Tibial nerve (tissue), 4 donors: Measurements from ENCODE around the gene APEH. TPM values are rescaled to one million over a fixed set of nuclear protein-coding genes. Genes with fewer than 3 reads are reported as not detected.

Experiments used
- DNase-seq, 2 donors: peaks; one replicate each; pipeline ENCODE4 v3.0.0-alpha.2; 2019; ENCODE audit warnings: low spot score in 2 of 2
- H3K27ac ChIP-seq, 4 donors: fragments of 200-600 bp; sonication (generic) in 3 of 4; one replicate each; pipeline ENCODE4 v1.5.1; 2017 to 2019; ENCODE audit warnings: mild to moderate bottlenecking in 1 of 4
- H3K27me3 ChIP-seq, 2 donors: fragments of 200-600 bp; sonication (generic) in 1 of 2; one replicate each; pipeline versions ENCODE4 v1.5.1 to v1.6.0; 2017 to 2019
- H3K36me3 ChIP-seq, 3 donors: fragments of 200-600 bp; sonication (generic); one replicate each; pipeline ENCODE4 v1.5.1; 2018 to 2019
- H3K4me1 ChIP-seq, 4 donors: fragments of 200-600 bp; sonication (generic) in 3 of 4; one replicate each; pipeline ENCODE4 v1.5.1; 2017 to 2019
- H3K4me3 ChIP-seq, 4 donors: fragments of 200-600 bp; sonication (generic) in 3 of 4; one replicate each; pipeline ENCODE4 v1.5.1; 2017 to 2019; ENCODE audit warnings: mild to moderate bottlenecking in 1 of 4, moderate library complexity in 1 of 4
- H3K9me3 ChIP-seq, 4 donors: fragments of 200-600 bp; sonication (generic) in 3 of 4; one replicate each; pipeline ENCODE4 v1.5.1; 2017 to 2019
- EP300 ChIP-seq, 2 donors: sonication (generic); formaldehyde crosslinking; IDR thresholded peaks; one replicate each; pipeline ENCODE4 v1.6.1; 2017; ENCODE audit warnings: antibody characterized with exemption in 2 of 2, mild to moderate bottlenecking in 1 of 2
- POLR2A ChIP-seq, 2 donors: fragments of 450-650 bp; IDR thresholded peaks; one replicate each; pipeline ENCODE4 v1.6.1; 2017; ENCODE audit warnings: antibody characterized with exemption in 2 of 2, mild to moderate bottlenecking in 2 of 2, moderate library complexity in 2 of 2
- WGBS, 2 donors: methylation state at CpG; one replicate each; pipeline ENCODE4 v1.1.5; 2018; 5-methylcytosine and 5-hydroxymethylcytosine counted together
- total RNA-seq, 4 donors: library from RNA; depleted of rRNA; stranded (reverse); fragments of >200 nt; gene quantifications; one replicate each; pipeline ENCODE4 v1.1.0, GENCODE V29; 2016
- TF ChIP-seq, protein P1 (sequence below), 5 experiments: fragments of 200-600 bp in 3 of 5; fragments of 450-650 bp in 2 of 5; sonication (generic) in 3 of 5; IDR thresholded peaks; one replicate each; pipeline ENCODE4 v1.5.1; 2016 to 2019; ENCODE audit warnings: antibody characterized with exemption in 5 of 5, mild to moderate bottlenecking in 3 of 5, moderate library complexity in 2 of 5

Gene APEH
- total RNA-seq, 4 donors from 2014 or later, result 64.0 to 77.7 (median 65.8) TPM

DNA sequence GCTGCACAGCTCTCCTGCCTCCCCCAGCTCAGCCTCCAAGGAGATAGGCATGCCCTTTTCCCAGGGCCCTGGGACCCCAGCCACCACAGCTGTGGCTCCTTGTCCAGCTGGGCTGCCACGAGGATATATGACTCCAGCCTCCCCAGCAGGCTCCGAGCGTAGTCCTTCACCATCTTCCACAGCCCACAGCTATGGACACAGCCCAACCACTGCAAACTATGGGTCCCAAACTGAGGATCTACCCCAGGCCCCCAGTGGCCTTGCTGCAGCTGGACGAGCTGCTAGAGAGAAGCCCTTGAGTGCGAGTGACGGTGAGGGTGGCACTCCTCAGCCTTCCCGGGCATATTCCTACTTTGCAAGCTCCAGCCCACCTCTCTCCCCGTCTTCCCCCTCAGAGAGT, 20.5 kb upstream of the APEH start:
- Histone ChIP-seq H3K4me3 (no peak overlapping the region), H3K27ac (no peak overlapping the region), H3K9me3 (no peaks in the 10 kb centered on the region), H3K4me1 (no peaks in the 10 kb centered on the region), H3K36me3 (peaks cover 0 to 19% (median 0%) of the 10 kb centered on the region in 3 donors), H3K27me3 (no peaks in the 10 kb centered on the region)
- TF ChIP-seq EP300 (IDR thresholded peaks at IDR 0.05), result no peak
- TF ChIP-seq, protein P1, sequence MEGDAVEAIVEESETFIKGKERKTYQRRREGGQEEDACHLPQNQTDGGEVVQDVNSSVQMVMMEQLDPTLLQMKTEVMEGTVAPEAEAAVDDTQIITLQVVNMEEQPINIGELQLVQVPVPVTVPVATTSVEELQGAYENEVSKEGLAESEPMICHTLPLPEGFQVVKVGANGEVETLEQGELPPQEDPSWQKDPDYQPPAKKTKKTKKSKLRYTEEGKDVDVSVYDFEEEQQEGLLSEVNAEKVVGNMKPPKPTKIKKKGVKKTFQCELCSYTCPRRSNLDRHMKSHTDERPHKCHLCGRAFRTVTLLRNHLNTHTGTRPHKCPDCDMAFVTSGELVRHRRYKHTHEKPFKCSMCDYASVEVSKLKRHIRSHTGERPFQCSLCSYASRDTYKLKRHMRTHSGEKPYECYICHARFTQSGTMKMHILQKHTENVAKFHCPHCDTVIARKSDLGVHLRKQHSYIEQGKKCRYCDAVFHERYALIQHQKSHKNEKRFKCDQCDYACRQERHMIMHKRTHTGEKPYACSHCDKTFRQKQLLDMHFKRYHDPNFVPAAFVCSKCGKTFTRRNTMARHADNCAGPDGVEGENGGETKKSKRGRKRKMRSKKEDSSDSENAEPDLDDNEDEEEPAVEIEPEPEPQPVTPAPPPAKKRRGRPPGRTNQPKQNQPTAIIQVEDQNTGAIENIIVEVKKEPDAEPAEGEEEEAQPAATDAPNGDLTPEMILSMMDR (IDR thresholded peaks at IDR 0.05), result no peak
- TF ChIP-seq POLR2A (IDR thresholded peaks at IDR 0.05), result no peak
- DNase-seq, result no peak
- WGBS, 2 donors, result 62 to 66% methylated on average over 8 of the region's 8 CpGs

DNA sequence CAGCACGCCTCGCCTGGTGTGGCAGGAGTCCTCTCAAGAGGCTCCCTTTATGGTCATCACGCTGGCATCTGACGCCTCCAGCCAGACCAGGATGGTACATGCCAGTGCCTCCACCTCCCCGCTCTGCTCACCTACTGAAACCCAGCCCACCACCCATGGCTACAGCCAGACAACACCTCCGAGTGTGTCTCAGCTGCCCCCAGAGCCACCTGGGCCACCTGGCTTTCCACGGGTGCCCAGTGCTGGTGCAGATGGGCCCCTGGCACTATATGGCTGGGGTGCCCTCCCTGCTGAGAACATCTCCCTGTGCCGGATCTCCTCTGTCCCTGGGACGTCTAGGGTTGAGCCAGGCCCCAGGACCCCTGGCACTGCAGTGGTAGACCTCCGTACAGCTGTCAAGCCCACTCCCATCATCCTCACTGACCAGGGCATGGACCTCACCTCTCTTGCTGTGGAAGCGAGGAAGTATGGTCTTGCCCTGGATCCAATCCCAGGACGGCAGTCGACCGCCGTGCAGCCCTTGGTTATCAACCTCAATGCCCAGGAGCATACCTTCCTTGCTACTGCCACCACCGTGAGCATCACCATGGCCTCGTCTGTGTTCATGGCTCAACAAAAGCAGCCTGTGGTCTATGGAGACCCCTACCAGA, 19.9 kb upstream of the APEH start:
- TF ChIP-seq EP300 (IDR thresholded peaks at IDR 0.05) (no peak), POLR2A (IDR thresholded peaks at IDR 0.05) (no peak)
- TF ChIP-seq, protein P1 (IDR thresholded peaks at IDR 0.05), result no peak
- Histone ChIP-seq H3K36me3 (peaks cover 0 to 19% (median 0%) of the 10 kb centered on the region in 3 donors), H3K27me3 (no peaks in the 10 kb centered on the region), H3K4me3 (no peak overlapping the region), H3K9me3 (no peaks in the 10 kb centered on the region), H3K4me1 (no peaks in the 10 kb centered on the region), H3K27ac (no peak overlapping the region)
- no peak for DNase-seq
- 91 to 94% methylated on average over 16 of the region's 17 CpGs for WGBS, 2 donors

DNA sequence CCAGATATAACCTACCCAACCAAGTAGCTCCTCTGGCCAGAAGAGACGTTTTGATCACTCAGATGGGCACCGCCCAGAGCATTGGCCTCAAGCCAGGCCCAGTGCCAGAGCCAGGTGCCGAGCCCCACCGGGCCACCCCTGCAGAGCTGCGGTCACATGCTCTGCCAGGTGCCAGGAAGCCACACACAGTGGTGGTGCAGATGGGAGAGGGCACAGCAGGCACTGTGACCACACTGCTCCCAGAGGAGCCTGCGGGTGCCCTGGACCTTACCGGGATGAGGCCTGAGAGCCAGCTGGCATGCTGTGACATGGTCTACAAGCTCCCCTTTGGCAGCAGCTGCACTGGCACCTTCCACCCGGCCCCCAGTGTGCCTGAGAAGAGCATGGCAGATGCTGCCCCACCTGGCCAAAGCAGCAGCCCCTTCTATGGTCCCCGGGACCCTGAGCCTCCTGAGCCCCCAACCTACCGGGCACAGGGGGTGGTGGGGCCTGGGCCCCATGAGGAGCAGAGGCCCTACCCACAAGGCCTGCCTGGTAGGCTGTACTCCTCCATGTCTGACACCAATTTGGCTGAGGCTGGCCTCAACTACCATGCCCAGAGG, 19.1 kb upstream of the APEH start:
- H3K27me3 ChIP-seq, result no peaks in the 10 kb centered on the region
- H3K4me1 ChIP-seq, result no peaks in the 10 kb centered on the region
- H3K9me3 ChIP-seq, result no peaks in the 10 kb centered on the region
- WGBS, 2 donors, result 88 to 92% methylated on average over 3 to 10 of the region's 10 CpGs
- no peak for DNase-seq
- H3K4me3 ChIP-seq, result no peak overlapping the region
- TF ChIP-seq POLR2A (IDR thresholded peaks at IDR 0.05) (no peak), EP300 (IDR thresholded peaks at IDR 0.05) (no peak)
- TF ChIP-seq, protein P1 (IDR thresholded peaks at IDR 0.05), result no peak
- peaks cover 0 to 19% (median 0%) of the 10 kb centered on the region in 3 donors for H3K36me3 ChIP-seq
- no peak overlapping the region for H3K27ac ChIP-seq

DNA sequence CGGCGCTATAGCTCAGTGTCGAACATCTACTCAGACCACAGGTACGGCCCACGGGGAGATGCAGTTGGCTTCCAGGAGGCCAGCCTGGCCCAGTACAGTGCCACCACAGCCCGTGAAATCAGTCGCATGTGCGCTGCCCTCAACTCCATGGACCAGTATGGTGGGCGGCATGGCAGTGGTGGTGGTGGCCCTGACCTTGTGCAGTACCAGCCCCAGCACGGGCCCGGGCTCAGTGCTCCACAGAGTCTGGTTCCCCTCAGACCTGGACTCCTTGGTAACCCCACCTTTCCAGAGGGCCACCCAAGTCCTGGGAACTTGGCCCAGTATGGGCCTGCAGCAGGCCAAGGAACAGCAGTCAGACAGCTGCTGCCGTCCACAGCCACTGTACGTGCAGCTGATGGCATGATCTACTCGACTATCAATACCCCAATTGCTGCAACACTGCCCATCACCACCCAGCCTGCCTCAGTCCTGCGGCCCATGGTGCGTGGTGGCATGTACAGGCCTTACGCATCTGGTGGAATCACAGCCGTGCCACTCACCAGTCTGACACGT, 18.3 kb upstream of the APEH start:
- Histone ChIP-seq H3K27ac (no peak overlapping the region), H3K9me3 (no peaks in the 10 kb centered on the region)

More for the DNA sequence above, 18.3 kb upstream of the APEH start:
- Histone ChIP-seq H3K36me3 (peaks cover 0 to 23% (median 0%) of the 10 kb centered on the region in 3 donors), H3K4me1 (no peaks in the 10 kb centered on the region), H3K4me3 (no peak overlapping the region), H3K27me3 (no peaks in the 10 kb centered on the region)
- TF ChIP-seq, protein P1 (IDR thresholded peaks at IDR 0.05), result no peak
- TF ChIP-seq EP300 (IDR thresholded peaks at IDR 0.05) (no peak), POLR2A (IDR thresholded peaks at IDR 0.05) (no peak)
- no peak for DNase-seq
- WGBS, 2 donors, result 92 to 97% methylated on average over 19 of the region's 19 CpGs
